ENCODE data around the gene TGFBR2.

The TGFBR2 gene

GRCh38 chr3:30604093-30604492 lies 2.3 kb upstream of the TGFBR2 start:
- TF ChIP-seq CTCF (conservative IDR thresholded peaks at IDR 0.05), result no peak
- H3K27ac ChIP-seq, result no peak overlapping the region

- no peak for TF ChIP-seq CTCF (conservative IDR thresholded peaks at IDR 0.05)
These were observed 1.8 kb upstream of the TGFBR2 start for GRCh38 chr3:30604558-30604957.

GRCh38 chr3:30605005-30605404 lies 1.4 kb upstream of the TGFBR2 start:
- H3K27ac ChIP-seq, result no peak overlapping the region
- no peak for TF ChIP-seq CTCF (conservative IDR thresholded peaks at IDR 0.05)

More at GRCh38 chr3:30604558-30604957, 1.8 kb upstream of the TGFBR2 start:
- H3K27ac ChIP-seq, result no peak overlapping the region

DNA sequence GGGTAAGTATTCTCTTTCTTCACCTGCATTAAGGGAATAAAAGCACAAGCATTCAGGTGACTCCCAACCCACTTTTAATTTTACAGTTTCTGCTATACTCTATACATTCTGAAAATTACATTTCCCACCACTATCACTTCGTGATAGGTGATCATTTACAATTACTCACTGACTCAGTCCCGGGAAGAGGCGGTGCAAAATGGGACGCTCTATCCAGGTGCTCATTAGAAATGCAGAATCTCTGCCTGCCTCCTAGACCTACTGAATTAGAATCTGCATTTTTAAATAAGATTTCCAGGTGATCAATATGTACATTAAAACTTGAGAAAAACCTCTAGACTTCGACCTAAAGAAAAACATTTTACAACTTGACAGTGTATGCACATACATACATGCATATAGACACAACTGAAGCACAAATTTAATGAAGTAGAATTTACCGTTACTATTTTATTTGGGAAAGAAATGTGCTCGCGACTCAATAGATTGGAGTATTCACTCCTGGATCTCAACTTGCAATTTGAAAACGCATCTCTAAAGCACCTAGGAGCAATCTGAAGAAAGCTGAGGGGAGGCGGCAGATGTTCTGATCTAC lies 598 bp upstream of the TGFBR2 start:
- no peak for TF ChIP-seq CTCF (conservative IDR thresholded peaks at IDR 0.05)
- no peak overlapping the region for H3K27ac ChIP-seq

GRCh38 chr3:30607032-30607833 lies 832 bp downstream of the TGFBR2 start:
- TF ChIP-seq CTCF (conservative IDR thresholded peaks at IDR 0.05), result no peak
- peak overlapping the region; percentile 15; the same call in 1 of the 2 replicates for H3K27ac ChIP-seq

- no peak overlapping the region for H3K27ac ChIP-seq
These were observed 2.2 kb downstream of the TGFBR2 start for GRCh38 chr3:30608598-30608947.

More at GRCh38 chr3:30608598-30608947, 2.2 kb downstream of the TGFBR2 start:
- TF ChIP-seq CTCF (conservative IDR thresholded peaks at IDR 0.05), result no peak
